DLD1 (cell line): Measurements from ENCODE around the gene PIK3CG.

ENCODE experiments used
- in situ Hi-C: cut with HindIII; loops from 2 replicates; pipeline ENCODE4 v1.10.0; 2017; ENCODE audit warnings: low sequenced_read_pairs

The PIK3CG gene

DNA sequence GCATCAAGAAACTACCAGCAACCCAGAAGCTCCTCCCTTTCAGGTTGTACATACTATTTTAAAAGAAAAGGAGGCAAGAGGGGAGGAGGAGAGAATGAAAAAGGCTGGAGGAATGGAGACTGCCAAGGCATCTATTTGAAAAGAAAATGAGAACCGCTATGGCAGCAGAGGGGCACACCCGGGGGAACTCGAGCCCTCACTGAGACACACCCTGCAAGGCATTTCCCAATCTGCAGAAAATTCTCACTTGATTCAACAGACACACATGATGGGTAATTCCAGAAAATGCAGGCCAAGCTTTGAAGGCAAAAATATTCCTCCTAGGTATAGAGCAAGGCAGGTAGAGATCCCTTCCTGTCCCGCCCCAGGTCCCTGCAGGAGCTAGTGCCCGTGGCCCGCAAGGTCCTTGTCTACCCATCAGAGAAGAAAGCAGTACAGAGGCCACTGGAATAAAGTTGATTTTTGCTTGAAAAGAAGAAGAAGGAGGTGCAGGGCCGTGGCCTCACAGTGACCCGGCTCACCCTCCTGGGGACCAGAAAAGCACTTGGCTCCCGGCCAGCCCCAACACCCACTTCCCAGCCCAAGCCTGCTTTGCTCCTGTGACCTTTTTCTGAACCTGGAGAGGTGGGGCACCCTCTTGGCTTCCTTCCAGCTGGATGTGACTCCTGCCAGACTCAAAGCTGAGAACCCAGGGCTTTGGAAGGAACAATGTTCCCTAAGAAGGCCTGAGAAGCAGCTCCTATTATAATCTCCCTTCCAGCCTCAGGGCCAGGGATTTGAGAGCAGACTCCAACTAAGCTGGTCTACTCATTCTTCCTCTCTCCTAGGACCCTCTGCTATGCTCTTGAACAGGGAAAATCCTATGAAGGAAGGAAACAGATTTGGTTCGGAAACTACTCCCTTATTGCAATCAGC, 6.2 kb upstream of the PIK3CG start:
- in situ Hi-C loops = no loop called here

DNA sequence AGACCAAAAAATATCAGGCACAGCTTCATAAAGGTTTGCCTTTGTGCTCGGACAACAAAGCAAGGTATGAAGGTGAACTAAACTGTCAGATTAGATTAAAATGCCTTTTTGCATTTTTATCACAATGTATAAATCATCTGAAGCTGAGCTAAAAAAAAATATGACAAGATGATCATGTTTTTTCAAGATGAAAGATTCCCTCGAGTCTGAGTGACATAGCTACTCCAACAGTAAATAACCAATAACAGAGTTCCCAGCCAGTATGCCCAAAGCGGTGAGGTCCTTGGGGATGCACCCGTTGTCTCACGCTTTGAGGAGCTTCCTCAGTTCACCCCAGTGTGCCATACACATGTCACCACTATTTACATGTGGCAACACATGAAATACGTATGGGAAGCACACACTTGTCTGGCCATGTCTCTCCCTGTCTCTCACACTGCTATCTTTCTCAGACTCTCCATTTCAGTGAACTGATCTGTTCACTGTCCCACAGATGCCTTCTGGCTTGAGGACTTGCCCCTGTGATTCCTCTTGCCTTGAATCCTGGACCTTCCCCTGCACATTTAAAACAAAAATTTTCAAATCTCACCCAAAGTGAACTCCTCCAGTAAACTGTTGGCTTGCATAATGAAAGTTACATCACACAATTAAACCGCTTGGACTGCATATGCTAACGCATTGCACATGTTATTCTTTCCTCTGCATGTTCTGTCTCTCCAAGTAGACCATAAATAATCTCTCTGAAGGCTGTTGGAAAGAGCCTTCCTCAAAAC, 2.6 kb upstream of the PIK3CG start:
- in situ Hi-C loops = no loop called here

DNA sequence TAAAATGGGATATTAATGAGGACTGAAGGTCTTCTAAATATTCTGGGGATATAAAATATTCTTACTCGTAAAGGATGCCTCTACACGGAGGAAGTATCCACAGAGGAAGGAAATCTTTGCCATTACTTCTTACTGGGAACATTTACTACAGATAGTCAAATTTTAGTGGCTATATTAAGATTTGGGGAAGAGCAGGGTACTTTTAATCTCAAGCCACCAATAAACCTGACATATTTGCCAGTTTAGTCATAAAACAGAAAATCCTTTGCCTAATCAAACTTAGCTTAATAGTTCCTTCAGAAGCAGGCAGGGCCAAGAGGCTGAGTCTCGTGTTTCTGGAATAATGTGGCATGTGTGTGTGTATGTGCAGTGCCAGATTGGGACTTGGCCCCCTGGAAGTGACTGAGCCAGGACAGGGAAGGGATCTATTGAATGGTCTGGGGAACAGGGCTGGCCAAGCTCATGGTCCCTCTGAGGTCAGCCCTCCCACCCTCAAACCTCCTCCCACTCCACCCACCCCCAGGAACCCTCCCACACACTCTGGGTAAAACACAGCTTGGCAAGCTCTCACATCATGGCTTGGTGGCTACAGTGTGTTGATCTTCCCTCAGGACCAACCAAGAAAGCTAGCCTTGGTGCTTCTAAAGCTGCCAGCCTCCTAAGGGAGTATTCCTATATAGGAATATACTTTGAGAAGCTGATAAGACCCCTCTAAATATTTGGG, 1.6 kb upstream of the PIK3CG start:
- in situ Hi-C loops = no loop called here

DNA sequence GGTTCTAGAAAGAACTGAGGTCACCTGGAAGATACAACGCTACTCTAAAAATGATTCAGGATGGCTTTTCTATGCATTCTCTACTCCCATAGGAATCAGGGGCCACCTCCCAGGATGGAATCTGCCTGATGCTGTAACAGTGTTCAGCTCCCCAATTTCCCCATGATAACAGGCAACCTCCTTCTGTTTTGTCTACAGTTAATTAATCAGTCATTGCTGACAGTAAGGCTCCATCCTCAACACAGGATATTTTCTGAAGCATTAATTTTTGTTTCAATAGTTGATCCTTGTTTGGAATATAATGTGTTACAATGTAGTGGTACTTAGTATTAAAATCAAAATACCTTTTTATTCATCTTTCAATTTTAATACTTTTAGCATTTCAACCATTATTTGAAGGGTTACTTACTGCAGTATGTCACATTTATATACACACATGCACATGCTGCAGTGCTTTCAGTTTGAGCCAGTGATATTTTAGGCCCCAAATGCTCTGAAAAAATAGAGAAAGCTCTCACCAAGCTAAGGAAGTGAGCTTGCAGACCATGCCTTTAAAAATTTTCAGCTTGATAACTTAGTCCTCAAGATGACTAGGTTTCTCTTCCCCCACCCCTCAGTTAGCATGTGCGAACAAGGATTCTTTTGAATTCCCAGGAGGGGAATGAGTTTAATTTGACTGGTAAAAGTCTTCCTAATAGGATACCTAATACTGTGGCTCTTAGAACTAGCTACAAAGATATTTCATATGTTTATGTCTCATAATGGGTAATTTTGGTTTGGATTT, 592 bp upstream of the PIK3CG start:
- in situ Hi-C loops = no loop called here

DNA sequence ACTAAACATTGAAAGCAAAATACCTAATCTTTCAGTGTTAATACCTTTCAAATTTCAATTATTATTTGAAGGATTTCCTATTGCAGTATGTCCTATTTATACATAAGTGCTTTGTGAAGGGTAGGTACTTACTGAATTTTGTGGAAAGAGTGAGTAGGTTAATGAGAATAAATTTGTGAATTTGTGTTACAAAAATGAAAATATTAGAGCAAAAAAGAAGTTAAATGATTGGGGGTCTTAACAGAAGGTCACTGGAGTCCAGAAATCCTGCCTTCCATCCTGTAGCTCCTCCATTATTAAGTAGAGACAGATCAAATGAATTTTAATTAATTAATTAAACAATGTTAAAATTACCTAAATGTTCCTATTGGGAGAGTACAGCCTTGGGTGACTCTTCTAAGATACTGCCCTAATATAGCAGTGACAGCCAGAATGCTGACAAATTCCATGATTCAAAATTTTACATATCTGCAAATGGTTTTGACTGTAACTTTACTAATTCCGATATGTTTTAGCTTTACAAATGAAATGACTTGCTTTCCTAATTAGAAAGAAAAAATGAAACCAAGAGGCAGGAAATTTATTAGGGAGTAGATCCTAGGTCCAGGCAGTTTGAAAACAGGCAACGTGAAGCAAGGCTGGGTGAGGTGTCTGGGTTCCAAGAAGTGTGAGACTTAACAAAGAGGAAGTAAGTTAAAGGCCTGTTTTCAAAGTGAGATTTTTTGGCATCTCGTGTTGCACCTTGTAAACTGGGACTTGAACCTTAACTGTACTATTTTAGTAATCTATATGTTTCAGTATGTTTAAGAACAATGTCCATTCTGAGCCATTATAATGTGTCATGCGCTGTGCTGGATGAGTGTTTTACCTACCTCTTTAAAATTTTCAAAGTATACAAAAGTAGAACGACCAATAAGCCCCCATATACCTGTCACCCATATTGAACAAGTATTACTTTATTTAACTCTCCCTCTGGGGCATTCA, 1.5 kb downstream of the PIK3CG start:
- in situ Hi-C loops = no loop called here

DNA sequence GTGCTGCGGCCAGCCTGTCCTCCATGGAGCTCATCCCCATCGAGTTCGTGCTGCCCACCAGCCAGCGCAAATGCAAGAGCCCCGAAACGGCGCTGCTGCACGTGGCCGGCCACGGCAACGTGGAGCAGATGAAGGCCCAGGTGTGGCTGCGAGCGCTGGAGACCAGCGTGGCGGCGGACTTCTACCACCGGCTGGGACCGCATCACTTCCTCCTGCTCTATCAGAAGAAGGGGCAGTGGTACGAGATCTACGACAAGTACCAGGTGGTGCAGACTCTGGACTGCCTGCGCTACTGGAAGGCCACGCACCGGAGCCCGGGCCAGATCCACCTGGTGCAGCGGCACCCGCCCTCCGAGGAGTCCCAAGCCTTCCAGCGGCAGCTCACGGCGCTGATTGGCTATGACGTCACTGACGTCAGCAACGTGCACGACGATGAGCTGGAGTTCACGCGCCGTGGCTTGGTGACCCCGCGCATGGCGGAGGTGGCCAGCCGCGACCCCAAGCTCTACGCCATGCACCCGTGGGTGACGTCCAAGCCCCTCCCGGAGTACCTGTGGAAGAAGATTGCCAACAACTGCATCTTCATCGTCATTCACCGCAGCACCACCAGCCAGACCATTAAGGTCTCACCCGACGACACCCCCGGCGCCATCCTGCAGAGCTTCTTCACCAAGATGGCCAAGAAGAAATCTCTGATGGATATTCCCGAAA, 2.7 kb downstream of the PIK3CG start:
- in situ Hi-C loops = no loop called here

DNA sequence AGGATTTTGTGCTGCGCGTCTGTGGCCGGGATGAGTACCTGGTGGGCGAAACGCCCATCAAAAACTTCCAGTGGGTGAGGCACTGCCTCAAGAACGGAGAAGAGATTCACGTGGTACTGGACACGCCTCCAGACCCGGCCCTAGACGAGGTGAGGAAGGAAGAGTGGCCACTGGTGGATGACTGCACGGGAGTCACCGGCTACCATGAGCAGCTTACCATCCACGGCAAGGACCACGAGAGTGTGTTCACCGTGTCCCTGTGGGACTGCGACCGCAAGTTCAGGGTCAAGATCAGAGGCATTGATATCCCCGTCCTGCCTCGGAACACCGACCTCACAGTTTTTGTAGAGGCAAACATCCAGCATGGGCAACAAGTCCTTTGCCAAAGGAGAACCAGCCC, 3.3 kb downstream of the PIK3CG start:
- in situ Hi-C loops = no loop called here

DNA sequence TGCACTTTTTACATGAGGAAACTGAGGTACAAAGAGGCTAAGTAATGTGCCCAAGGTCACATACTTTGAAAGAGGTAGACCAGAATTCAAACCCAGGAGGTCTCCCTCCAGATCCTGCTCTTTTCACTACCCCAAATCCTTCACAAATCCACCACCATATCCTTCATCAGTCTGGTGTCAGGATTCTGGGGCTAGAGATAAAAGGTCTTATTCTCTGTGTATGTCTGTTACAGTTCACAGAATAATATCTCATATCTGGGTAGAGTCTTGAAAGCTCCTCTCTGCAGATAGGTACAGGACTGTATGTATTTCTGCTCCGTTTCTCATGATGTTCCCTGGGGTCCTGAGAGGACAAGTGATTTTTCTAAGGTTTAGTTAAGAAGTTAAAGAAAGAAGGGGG, 4.9 kb downstream of the PIK3CG start:
- in situ Hi-C loops = no loop called here

DNA sequence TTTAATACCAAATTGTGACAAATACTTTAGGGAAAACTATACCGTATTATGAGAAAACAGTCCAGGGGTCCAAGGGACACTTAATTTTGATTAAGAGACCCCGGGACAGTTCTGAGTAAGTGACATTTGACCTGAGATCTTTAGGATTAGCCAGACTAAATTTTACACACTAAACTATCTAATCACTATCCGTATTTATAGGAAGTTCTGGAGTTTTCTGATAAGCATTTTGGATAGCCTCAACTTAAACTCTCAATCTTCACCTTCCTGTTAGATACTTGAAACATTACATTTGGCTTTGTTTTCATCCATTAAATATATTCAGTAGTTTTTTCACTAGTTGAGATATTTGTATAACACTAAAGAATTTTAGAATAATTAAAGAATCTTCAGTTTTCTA, 5.4 kb downstream of the PIK3CG start:
- in situ Hi-C loops = no loop called here

DNA sequence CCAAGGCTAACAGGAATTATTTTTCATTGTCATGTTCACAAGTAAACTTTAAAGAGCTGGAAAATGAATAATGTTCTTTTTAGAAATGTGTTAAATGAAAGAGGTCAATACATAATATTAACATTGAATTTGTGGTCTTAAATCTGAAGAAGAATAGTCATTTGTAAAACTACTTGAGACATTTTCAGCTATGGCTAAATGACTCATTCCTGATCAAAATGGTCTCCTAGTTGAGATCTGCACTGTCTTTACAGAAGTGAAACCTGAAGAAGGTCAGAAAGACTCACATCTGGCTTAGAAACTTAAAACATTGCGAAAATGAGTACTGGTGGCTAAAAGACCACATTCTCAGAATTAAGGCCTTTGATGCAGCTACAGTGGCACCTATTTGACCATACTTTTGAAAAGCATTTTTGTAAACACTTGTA, 5.9 kb downstream of the PIK3CG start:
- in situ Hi-C loops = no loop called here

DNA sequence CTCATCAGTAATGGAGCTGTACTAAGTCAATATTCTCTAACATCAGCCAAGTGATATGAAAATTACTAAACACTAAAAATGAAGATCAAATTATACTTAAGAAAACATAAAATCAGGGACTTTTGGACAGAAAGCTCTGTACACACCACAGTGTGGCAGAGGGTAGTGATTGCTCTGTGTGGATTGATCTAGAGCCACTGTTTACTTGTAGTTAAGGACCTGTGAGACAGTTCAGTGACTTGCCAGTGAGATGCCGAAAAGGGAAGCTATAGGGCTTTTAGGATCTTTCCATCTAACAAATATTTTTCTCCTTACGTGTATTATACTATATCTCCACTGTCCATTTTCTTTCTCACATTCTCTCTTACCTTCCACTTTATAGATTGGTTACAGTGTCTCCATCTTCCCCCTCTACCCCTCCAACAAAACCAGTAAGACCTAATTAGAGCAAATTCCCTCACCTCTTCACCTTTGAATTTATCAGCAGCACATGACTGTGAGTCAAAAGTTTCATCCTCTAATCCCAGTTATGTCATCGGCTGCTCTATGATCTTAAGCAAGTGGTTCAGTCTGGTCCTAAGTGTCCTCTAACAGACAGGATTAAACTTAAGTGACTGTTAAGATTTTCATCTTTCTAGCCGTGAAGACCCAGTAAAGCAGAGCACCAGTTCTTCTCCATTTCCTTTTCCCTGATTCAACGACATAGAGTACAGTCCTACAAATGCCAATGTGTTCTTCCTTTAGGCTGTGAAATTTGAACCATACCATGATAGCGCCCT, 6.9 kb downstream of the PIK3CG start:
- in situ Hi-C loops = no loop called here

DNA sequence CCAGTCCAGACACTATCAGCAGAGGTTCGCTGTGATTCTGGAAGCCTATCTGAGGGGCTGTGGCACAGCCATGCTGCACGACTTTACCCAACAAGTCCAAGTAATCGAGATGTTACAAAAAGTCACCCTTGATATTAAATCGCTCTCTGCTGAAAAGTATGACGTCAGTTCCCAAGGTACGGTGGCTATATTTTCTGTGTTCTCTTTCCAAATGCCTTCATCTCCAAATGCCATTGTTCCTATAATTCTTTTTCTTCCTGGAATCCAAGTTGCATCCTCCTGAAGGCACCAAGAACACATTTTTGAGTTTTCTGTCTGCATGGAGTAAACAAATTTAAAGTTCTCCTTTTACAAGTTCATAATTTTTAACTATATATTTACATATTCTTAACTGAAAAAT, 7.7 kb downstream of the PIK3CG start:
- in situ Hi-C loops = no loop called here

DNA sequence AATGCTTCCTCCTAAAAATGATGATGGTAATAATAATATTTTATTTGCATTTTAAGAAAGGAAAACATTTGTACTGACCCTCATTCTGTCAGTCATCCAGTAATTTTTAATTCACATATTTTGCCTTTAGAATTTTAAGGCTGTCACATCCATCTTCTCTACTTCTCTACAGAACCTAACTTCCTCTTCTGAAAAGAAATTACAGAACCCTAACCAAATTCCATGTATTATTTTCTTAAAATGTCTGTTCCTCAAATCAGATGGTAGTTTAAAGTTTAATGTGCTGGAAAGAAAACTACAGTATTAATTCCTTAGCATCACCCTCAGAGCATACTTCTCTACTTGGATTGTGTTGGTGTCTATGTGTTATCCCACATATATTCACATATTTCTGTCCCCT, 9.0 kb downstream of the PIK3CG start:
- in situ Hi-C loops = no loop called here

DNA sequence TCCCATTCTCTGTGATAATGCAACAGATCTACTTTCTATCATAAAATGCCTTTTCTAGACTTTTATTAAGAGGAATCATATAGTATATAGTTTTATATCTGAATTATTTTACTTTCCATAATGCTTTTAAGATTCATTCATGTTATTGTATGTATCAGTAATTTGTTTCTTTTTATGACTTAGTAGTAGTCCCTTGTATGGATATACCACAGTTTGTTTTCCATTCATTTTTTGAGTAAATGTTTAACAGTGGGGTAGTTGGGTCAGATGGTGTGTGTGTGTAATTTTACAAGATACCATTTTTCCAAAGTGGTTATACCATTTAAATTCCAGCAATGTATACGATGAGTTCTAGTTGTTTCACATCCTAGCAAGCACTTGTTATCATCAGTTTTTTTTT, 10.4 kb downstream of the PIK3CG start:
- in situ Hi-C loops = no loop called here

DNA sequence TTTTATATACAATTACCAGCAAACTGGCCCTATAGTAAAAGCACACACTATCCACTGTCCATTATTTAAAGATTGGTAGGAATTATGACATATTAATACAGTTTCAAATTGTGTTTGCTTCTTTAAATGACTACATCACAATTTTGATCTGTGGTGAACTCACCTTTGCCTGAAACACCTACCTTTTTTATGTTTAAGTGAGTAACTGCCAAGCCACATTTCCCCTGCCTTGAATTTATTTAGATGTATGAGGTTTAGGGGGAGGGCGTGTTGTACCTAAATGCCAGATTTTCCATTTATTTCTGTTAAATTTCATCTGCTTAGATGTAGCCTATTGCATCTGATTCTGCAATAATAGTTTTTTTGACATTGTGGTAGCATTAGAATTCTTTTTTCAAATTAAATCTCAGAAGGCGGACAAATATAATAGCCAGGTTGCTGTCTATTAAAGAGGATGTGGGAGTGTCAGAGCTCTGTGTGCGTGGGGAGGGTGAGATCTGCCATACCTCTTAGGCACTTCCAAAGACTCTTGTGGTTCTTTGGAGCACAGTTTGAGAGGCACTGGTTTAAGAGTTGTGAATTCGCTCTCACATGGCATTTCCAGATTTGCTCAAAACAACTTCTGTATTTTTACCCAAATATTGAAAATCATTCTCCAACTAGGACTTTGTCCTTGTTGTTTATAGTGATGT, 13.8 kb downstream of the PIK3CG start:
- in situ Hi-C loops = no loop called here

DNA sequence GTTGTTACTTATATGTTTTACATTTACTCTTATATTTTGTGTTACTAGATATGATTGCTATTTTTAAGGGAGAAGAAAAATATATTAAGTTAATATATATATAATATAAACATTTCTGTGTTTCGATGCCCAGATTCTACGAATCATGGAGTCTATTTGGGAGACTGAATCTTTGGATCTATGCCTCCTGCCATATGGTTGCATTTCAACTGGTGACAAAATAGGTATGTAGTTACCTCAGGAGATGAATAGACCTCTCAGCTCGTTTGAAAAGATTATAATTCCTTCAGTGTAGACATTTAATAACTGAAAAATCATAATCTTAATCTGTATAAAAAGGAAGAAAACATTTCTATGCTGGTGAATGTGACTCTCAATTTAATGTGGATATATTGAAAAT, 16.9 kb downstream of the PIK3CG start:
- in situ Hi-C loops = no loop called here

DNA sequence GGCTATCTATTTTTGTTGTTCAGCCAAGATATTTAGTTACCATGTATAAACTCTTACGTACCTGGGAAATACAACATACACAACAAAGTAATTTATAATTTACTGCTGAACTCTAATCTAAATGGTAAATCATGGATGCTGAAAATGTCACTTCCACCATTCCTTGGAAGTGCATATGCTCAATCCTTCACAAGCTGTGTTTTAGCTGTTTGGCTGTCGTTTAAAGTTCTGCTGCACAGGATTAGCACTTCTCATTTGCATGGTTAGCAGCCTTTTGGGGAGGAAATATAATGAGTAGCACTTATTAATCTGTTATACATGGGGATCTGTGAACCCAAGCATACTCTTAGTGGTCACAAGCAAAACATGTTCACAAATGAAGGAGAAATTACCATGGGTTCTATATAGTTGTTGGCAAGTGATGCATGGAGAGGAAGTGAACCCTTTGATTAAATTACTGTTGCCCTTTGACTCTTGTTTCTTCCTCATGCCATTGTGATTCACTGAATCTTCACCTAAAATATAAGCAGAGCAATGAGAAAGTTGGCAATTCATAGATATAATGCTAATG, 18.5 kb downstream of the PIK3CG start:
- in situ Hi-C loops = no loop called here
